Mucosa of rectum (tissue), 2 donors: ENCODE data around the gene GTSE1.

Experiments
- H3K27ac ChIP-seq, 2 donors: one replicate each; pipeline ENCODE4 v1.7.0; 2013; ENCODE audit warnings: inconsistent platforms in 2 of 2, low read depth in 2 of 2, low read length in 2 of 2
- H3K27me3 ChIP-seq, 2 donors: one replicate each; pipeline ENCODE4 v1.7.0; 2013; ENCODE audit warnings: low read length in 2 of 2; ENCODE audit not compliant: control insufficient read depth in 2 of 2, insufficient read depth in 2 of 2
- H3K36me3 ChIP-seq, 2 donors: one replicate each; pipeline ENCODE4 v1.7.0; 2013; ENCODE audit warnings: low read length in 2 of 2; ENCODE audit not compliant: control insufficient read depth in 2 of 2, insufficient read depth in 2 of 2
- H3K4me1 ChIP-seq, 2 donors: one replicate each; pipeline ENCODE4 v1.7.0; 2013; ENCODE audit warnings: low read length in 2 of 2, mild to moderate bottlenecking in 1 of 2; ENCODE audit not compliant: control insufficient read depth in 2 of 2, insufficient read depth in 2 of 2
- H3K4me3 ChIP-seq, 2 donors: one replicate each; pipeline ENCODE4 v1.7.0; 2013; ENCODE audit warnings: low read length in 2 of 2
- H3K9ac ChIP-seq, 2 donors: one replicate each; pipeline ENCODE4 v1.7.0; 2013; ENCODE audit warnings: low read length in 2 of 2, low read depth in 1 of 2, mild to moderate bottlenecking in 1 of 2
- H3K9me3 ChIP-seq, 2 donors: one replicate each; pipeline ENCODE4 v1.7.0; 2013; ENCODE audit warnings: low read length in 2 of 2; ENCODE audit not compliant: control insufficient read depth in 2 of 2
- donor health status: healthy.
- donor health status: Normal muscosa, but diverticular disease.

GTSE1 gene

DNA sequence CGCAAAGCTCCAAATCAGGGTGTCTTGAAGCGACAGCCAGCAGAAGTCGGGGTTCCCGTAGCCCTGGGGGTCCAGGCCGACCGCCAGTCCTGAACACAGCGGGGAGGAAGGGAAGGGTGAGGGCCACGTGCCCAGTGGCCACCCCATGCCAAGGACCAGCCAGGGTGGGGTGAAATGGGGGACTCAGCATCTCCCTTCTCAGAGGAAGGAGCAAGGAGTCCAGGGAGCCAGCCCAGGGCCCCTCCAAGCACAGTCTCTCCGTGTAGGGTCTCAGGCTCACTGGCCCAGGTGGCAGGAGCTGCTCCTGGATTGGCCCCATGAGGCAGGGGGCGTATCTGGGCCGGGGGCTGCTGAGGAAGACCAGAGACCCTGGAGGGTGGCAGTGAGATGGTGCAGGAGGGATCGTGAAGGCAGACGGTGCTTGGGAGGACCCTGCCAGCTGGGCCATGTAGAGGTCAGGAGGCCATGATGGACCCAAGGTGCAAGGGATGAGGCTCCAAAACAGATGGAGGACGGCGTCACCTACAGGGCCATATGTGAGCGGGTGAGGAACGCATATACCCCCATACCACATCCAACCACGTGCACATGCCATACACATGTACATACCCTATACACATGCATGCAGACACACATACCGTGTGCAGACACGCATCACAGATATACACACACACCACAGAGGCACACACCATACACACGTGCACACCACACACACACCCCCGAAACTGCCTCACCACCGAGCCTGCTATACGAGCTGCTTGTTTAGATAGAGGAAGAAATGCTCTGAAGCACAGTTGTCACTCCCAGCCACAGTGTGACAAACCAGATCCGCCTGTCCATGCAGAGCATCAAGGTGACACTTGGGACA, 73.3 kb downstream of the GTSE1 start:
- peak overlapping the region in 1 of 2 donors; percentile 36 for H3K4me3 ChIP-seq
- peaks cover 19 to 37% of the 10 kb centered on the region in 2 donors for H3K4me1 ChIP-seq
- H3K9ac ChIP-seq: peak overlapping the region in 1 of 2 donors; percentile 46
- peak overlapping the region in 1 of 2 donors; percentile 81 for H3K27ac ChIP-seq
- no peaks in the 10 kb centered on the region for H3K9me3 ChIP-seq
- no peaks in the 10 kb centered on the region for H3K36me3 ChIP-seq
- no peaks in the 10 kb centered on the region for H3K27me3 ChIP-seq

GRCh38 chr22:46370584-46371291, 74.1 kb downstream of the GTSE1 start:
- Histone ChIP-seq H3K9ac (peak overlapping the region in 1 of 2 donors; percentile 46), H3K36me3 (no peaks in the 10 kb centered on the region), H3K27ac (peak overlapping the region; percentile 57 to 81)

DNA sequence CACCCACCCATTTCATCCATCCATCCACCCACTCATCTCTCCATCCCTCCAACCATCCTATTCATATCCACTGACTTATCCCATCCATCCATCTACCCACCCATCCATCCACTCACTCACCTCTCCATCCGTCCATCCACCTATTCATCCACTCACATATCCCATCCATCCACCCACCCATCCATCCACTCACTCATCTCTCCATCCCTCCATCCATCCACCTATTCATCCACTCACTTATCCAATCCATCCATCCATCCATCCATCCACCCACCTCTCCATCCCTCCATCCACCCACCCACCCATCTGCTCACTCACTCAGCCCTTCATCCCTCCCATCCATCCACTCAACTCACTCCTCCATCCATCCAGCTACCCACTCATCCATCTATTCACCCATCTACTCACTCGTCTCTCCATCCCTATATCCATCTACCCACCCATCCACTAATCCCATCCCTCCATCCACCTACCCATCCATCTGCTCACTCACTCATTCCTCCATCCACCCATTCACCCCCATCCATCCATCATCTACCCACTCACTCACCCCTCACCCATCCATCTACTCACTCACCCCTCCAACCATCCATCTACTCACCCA, 75.1 kb downstream of the GTSE1 start:
- Histone ChIP-seq H3K27ac (no peak overlapping the region), H3K27me3 (no peaks in the 10 kb centered on the region), H3K4me1 (peaks cover 19 to 38% of the 10 kb centered on the region in 2 donors), H3K9ac (no peak overlapping the region), H3K9me3 (peaks cover 0 to 2% of the 10 kb centered on the region in 2 donors), H3K4me3 (no peak overlapping the region), H3K36me3 (no peaks in the 10 kb centered on the region)

More at GRCh38 chr22:46370584-46371291, 74.1 kb downstream of the GTSE1 start:
- no peaks in the 10 kb centered on the region for H3K27me3 ChIP-seq
- peak overlapping the region; percentile 35 to 36 for H3K4me3 ChIP-seq
- peaks cover 0 to under 1% of the 10 kb centered on the region in 2 donors for H3K9me3 ChIP-seq
- H3K4me1 ChIP-seq: peaks cover 19 to 38% of the 10 kb centered on the region in 2 donors

GRCh38 chr22:46372686-46373085, 76.0 kb downstream of the GTSE1 start:
- Histone ChIP-seq H3K27me3 (no peaks in the 10 kb centered on the region), H3K4me1 (peaks cover 23 to 48% of the 10 kb centered on the region in 2 donors), H3K4me3 (no peak overlapping the region), H3K9ac (no peak overlapping the region), H3K36me3 (no peaks in the 10 kb centered on the region), H3K27ac (peak overlapping the region in 1 of 2 donors; percentile 28), H3K9me3 (peaks cover 0 to 2% of the 10 kb centered on the region in 2 donors)

GRCh38 chr22:46373159-46373558, 76.5 kb downstream of the GTSE1 start:
- peaks cover 28 to 53% of the 10 kb centered on the region in 2 donors for H3K4me1 ChIP-seq

DNA sequence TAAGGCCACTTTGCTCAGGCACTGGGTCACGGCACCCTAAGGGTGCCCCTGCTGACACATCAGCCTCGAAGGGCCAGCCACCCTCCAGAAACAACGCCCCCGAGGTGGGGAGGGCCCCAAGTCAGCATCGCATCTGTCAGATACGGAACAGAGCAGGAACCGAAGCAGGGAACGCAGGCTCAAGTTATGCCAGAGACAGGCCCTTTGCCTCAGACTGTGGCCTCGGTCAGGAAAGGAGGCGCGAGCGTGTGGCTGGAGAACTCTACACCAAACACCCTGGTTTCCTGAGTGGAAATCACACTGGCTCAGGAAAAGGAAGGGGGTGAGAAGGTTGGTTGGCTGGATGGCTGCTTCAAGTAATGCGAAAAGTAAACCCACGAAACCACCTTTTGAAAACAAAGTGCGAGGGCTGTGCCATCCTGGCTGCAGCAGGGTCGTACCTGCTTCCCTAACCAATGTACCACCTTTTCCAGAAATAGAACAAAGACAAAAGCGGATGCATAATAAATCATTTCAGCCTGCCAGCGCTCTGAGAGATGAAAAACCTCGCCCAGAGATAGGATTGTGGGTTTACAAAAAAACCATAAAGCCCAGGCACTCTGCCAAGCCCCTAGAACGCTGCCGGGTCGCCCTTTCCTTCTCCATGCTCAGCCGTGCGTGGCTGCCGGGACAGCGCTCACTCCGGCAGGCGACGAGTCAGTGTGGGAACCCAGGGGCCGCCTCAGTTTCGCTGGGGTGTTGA, 77.4 kb downstream of the GTSE1 start:
- Histone ChIP-seq H3K9ac (peak overlapping the region; percentile 41 to 71), H3K36me3 (no peaks in the 10 kb centered on the region), H3K4me3 (peak overlapping the region; percentile 11 to 37), H3K27me3 (no peaks in the 10 kb centered on the region), H3K27ac (peak overlapping the region; percentile 84 to 95), H3K4me1 (peaks cover 37 to 62% of the 10 kb centered on the region in 2 donors), H3K9me3 (peaks cover 0 to 2% of the 10 kb centered on the region in 2 donors)

More at GRCh38 chr22:46373159-46373558, 76.5 kb downstream of the GTSE1 start:
- Histone ChIP-seq H3K9ac (no peak overlapping the region), H3K4me3 (no peak overlapping the region), H3K9me3 (peaks cover 0 to 2% of the 10 kb centered on the region in 2 donors), H3K36me3 (no peaks in the 10 kb centered on the region), H3K27me3 (no peaks in the 10 kb centered on the region), H3K27ac (peak overlapping the region in 1 of 2 donors; percentile 28)

DNA sequence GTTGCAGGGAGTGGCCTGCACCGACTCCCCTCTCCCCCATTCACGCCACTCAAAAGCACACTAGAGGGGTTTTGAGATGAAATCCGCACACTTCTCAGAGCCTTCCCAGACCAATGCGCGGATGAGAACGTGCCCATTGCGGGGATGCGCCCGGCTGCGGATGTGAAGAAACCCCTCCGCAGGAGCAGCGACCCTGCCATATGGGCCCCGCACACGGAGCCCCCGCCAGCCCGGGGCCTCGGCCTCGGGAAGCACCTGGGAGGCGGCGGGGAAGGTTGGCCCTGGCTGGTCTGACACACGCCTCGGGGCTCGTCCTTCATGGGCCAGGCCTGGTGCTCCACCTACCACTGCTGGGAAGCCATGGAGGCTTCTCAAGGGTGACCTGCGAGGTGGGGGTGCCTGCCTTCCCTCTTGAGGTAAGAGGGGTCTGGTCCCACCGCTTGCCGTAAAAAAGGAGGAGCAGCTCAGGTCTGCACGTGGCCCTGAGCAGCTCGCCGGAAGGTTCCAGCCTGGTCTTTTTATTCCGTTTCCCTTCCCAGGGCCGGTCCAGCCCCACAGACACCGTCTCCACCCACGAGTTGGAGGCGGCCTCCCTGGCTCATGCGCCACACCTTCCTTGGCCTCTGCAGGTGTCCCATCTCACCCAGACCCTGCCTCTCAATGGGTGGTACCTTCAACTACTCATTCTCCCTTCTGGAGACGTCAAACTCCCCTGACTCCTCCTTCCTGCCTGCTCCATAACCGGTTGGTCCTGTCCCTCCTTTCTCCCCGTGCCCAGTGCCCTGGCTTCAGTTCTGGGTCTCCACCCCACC, 78.2 kb downstream of the GTSE1 start:
- no peaks in the 10 kb centered on the region for H3K36me3 ChIP-seq
- H3K9me3 ChIP-seq: peaks cover 0 to 2% of the 10 kb centered on the region in 2 donors
- peaks cover 39 to 69% of the 10 kb centered on the region in 2 donors for H3K4me1 ChIP-seq
- no peaks in the 10 kb centered on the region for H3K27me3 ChIP-seq
- H3K9ac ChIP-seq: peak overlapping the region; percentile 41 to 71
- peak overlapping the region; percentile 11 to 37 for H3K4me3 ChIP-seq
- peak overlapping the region; percentile 84 to 95 for H3K27ac ChIP-seq

DNA sequence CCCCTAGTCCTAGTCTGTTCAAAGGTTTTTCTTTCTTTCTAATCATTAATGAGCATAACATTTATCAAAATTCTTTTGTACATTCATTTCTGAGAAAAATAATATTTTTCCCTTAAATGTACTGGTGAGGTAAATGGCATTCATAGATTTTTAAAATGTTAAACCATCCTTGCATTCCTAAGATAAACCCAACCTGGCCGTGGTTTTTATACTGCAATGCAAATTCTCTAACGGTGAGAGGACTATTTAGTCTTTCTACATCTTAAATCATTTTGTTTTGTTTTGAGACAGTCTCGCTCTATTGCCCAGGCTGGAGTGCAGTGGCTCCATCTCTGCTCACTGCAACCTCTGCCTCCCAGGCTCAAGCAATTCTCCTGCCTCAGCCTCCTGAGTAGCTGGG, 79.4 kb downstream of the GTSE1 start:
- Histone ChIP-seq H3K27ac (no peak overlapping the region), H3K9me3 (peaks cover 0 to 2% of the 10 kb centered on the region in 2 donors), H3K27me3 (no peaks in the 10 kb centered on the region), H3K4me1 (peaks cover 31 to 61% of the 10 kb centered on the region in 2 donors), H3K4me3 (no peak overlapping the region), H3K36me3 (no peaks in the 10 kb centered on the region), H3K9ac (no peak overlapping the region)
